Trophoblast cell (in vitro differentiated cells and primary cell): ENCODE measurements around the gene FLT4.

Experiments
- DNase-seq, 2 donors: peaks; one replicate each; pipeline ENCODE4 v3.0.0-alpha.2; 2016
- H2AFZ ChIP-seq: 2 replicates; pipeline ENCODE4 v1.6.1; 2013; ENCODE audit warnings: low read length, moderate library complexity, mild to moderate bottlenecking; ENCODE audit not compliant: insufficient read depth, poor library complexity
- H2AK5ac ChIP-seq: 2 replicates; pipeline ENCODE4 v1.6.1; 2013; ENCODE audit warnings: mild to moderate bottlenecking, low read length
- H2BK120ac ChIP-seq: 2 replicates; pipeline ENCODE4 v1.6.1; 2013; ENCODE audit warnings: low read length, mild to moderate bottlenecking, moderate library complexity; ENCODE audit not compliant: insufficient read depth, poor library complexity
- H2BK12ac ChIP-seq: 2 replicates; pipeline ENCODE4 v1.6.1; 2013; ENCODE audit warnings: mild to moderate bottlenecking, low read length, moderate library complexity
- H2BK5ac ChIP-seq: 2 replicates; pipeline ENCODE4 v1.6.1; 2013; ENCODE audit warnings: low read length, low read depth, moderate library complexity, mild to moderate bottlenecking; ENCODE audit not compliant: poor library complexity
- H3K14ac ChIP-seq: 2 replicates; pipeline ENCODE4 v1.6.1; 2013; ENCODE audit warnings: mild to moderate bottlenecking, low read length
- H3K18ac ChIP-seq: 2 replicates; pipeline ENCODE4 v1.6.1; 2013; ENCODE audit warnings: mild to moderate bottlenecking, low read length
- H3K23ac ChIP-seq: 2 replicates; pipeline ENCODE4 v1.6.1; 2013; ENCODE audit warnings: low read length
- H3K27ac ChIP-seq: 2 replicates; pipeline ENCODE4 v1.5.1; 2013; ENCODE audit warnings: low read depth, mild to moderate bottlenecking, inconsistent platforms, low read length, moderate library complexity
- H3K27me3 ChIP-seq: 2 replicates; pipeline ENCODE4 v1.6.1; 2013; ENCODE audit warnings: inconsistent platforms, mild to moderate bottlenecking, low read length, moderate library complexity; ENCODE audit not compliant: insufficient read depth
- H3K36me3 ChIP-seq, 2 experiments: 1 replicate in 1 of 2; 2 replicates in 1 of 2; pipeline ENCODE4 v1.6.1; 2013; ENCODE audit warnings: low read length in 2 of 2, mild to moderate bottlenecking in 2 of 2, moderate library complexity in 1 of 2; ENCODE audit not compliant: insufficient read depth in 2 of 2, control insufficient read depth in 1 of 2
- H3K4ac ChIP-seq: 2 replicates; pipeline ENCODE4 v1.6.1; 2013; ENCODE audit warnings: low read depth, mild to moderate bottlenecking, low read length, moderate library complexity
- H3K4me1 ChIP-seq, 2 experiments: 1 replicate in 1 of 2; 2 replicates in 1 of 2; pipeline ENCODE4 v1.6.1; 2013; ENCODE audit warnings: low read length in 2 of 2, mild to moderate bottlenecking in 2 of 2, moderate library complexity in 1 of 2; ENCODE audit not compliant: insufficient read depth in 2 of 2, control insufficient read depth in 1 of 2
- H3K4me2 ChIP-seq: 2 replicates; pipeline ENCODE4 v1.6.1; 2013; ENCODE audit warnings: inconsistent platforms, mild to moderate bottlenecking, low read length, moderate library complexity
- H3K4me3 ChIP-seq: 2 replicates; pipeline ENCODE4 v1.5.1; 2013; ENCODE audit warnings: mild to moderate bottlenecking, low read depth, low read length, inconsistent platforms
- H3K79me1 ChIP-seq: one replicate; pipeline ENCODE4 v1.6.1; 2013; ENCODE audit warnings: low read length
- H3K79me2 ChIP-seq: 2 replicates; pipeline ENCODE4 v1.6.1; 2013; ENCODE audit warnings: low read length, mild to moderate bottlenecking; ENCODE audit not compliant: control insufficient read depth, insufficient read depth, poor library complexity
- H3K9ac ChIP-seq: 2 replicates; pipeline ENCODE4 v1.6.1; 2013; ENCODE audit warnings: mild to moderate bottlenecking, low read length
- H3K9me3 ChIP-seq: 2 replicates; pipeline ENCODE4 v1.6.1; 2013; ENCODE audit warnings: low read depth, mild to moderate bottlenecking, control low read depth, inconsistent platforms, low read length; ENCODE audit not compliant: insufficient read depth
- H4K12ac ChIP-seq: 2 replicates; pipeline ENCODE4 v1.6.1; 2013; ENCODE audit warnings: low read depth, mild to moderate bottlenecking, low read length, moderate library complexity
- H4K8ac ChIP-seq: 2 replicates; pipeline ENCODE4 v1.6.1; 2013; ENCODE audit warnings: low read depth, mild to moderate bottlenecking, low read length, moderate library complexity
- H4K91ac ChIP-seq: one replicate; pipeline ENCODE4 v1.6.1; 2013; ENCODE audit warnings: low read depth, mild to moderate bottlenecking, low read length, moderate library complexity
- WGBS: extraction: QIAGEN DNeasy Blood & Tissue Kit; methylation state at CpG from one replicate; pipeline ENCODE4 v1.1.7; 2013; ENCODE audit warnings: missing lambda C conversion rate; ENCODE audit not compliant: insufficient read length, insufficient coverage; ENCODE audit errors: extremely low coverage; 5-methylcytosine and 5-hydroxymethylcytosine counted together

The FLT4 gene

GRCh38 chr5:180652346-180652745 lies 2.9 kb upstream of the FLT4 start:
- Histone ChIP-seq H3K23ac (no peak overlapping the region), H3K14ac (no peak overlapping the region), H3K79me1 (no peaks in the 10 kb centered on the region), H3K4me3 (no peak overlapping the region), H3K9ac (no peak overlapping the region), H2BK5ac (no peak overlapping the region), H4K8ac (no peak overlapping the region), H4K12ac (no peak overlapping the region), H4K91ac (no peak overlapping the region), H3K18ac (no peak overlapping the region), H3K27ac (no peak overlapping the region), H3K9me3 (peaks cover 6% of the 10 kb centered on the region), H2BK120ac (no peak overlapping the region), H3K4me2 (no peak overlapping the region), H2AK5ac (no peak overlapping the region), H3K27me3 (peaks cover 25% of the 10 kb centered on the region), H2AFZ (no peak overlapping the region), H2BK12ac (no peak overlapping the region), H3K4ac (no peak overlapping the region), H3K36me3 (no peaks in the 10 kb centered on the region), H3K4me1 (peaks cover 3% of the 10 kb centered on the region in 2 experiments), H3K79me2 (no peaks in the 10 kb centered on the region)
- no peak for DNase-seq
- WGBS: no CpG with 5 or more reads among the region's 11 CpGs

- H3K23ac ChIP-seq: no peak overlapping the region
- H4K12ac ChIP-seq: no peak overlapping the region
- no peaks in the 10 kb centered on the region for H3K79me1 ChIP-seq
- H3K9me3 ChIP-seq: peaks cover 6% of the 10 kb centered on the region
- H3K9ac ChIP-seq: no peak overlapping the region
- no peak overlapping the region for H4K8ac ChIP-seq
- peaks cover 25% of the 10 kb centered on the region for H3K27me3 ChIP-seq
- H3K27ac ChIP-seq: no peak overlapping the region
- H3K4me1 ChIP-seq: peaks cover 3 to 5% of the 10 kb centered on the region in 2 experiments
- H2BK12ac ChIP-seq: no peak overlapping the region
- no peaks in the 10 kb centered on the region for H3K36me3 ChIP-seq
- no peak overlapping the region for H2BK5ac ChIP-seq
- no peak overlapping the region for H2AK5ac ChIP-seq
- H3K14ac ChIP-seq: no peak overlapping the region
- H4K91ac ChIP-seq: no peak overlapping the region
- DNase-seq: peak in 1 of 2 donors; percentile 46
- H3K4ac ChIP-seq: no peak overlapping the region
- H2BK120ac ChIP-seq: no peak overlapping the region
- peak overlapping the region; percentile 69 for H3K4me2 ChIP-seq
- H2AFZ ChIP-seq: no peak overlapping the region
- no peak overlapping the region for H3K18ac ChIP-seq
- H3K4me3 ChIP-seq: peak overlapping the region; percentile 60
- H3K79me2 ChIP-seq: no peaks in the 10 kb centered on the region
- no CpG with 5 or more reads among the region's 80 CpGs for WGBS
Measured at GRCh38 chr5:180648658-180649296, 623 bp downstream of the FLT4 start.

- H3K79me1 ChIP-seq: no peaks in the 10 kb centered on the region
- H3K4me2 ChIP-seq: no peak overlapping the region
- H4K91ac ChIP-seq: no peak overlapping the region
- H3K9ac ChIP-seq: no peak overlapping the region
- no peaks in the 10 kb centered on the region for H3K36me3 ChIP-seq
- H3K18ac ChIP-seq: no peak overlapping the region
- WGBS: no CpG with 5 or more reads among the region's 8 CpGs
- H4K12ac ChIP-seq: no peak overlapping the region
- H2BK12ac ChIP-seq: no peak overlapping the region
- H3K4me3 ChIP-seq: no peak overlapping the region
- H2BK120ac ChIP-seq: no peak overlapping the region
- H2AFZ ChIP-seq: no peak overlapping the region
- H3K9me3 ChIP-seq: peaks cover 6% of the 10 kb centered on the region
- H3K23ac ChIP-seq: no peak overlapping the region
- no peak overlapping the region for H3K27ac ChIP-seq
- no peak overlapping the region for H2AK5ac ChIP-seq
- DNase-seq: peak in 1 of 2 donors; percentile 30
- H3K4ac ChIP-seq: no peak overlapping the region
- no peak overlapping the region for H2BK5ac ChIP-seq
- H3K79me2 ChIP-seq: no peaks in the 10 kb centered on the region
- H3K4me1 ChIP-seq: peaks cover 3 to 5% of the 10 kb centered on the region in 2 experiments
- H3K27me3 ChIP-seq: peaks cover 25% of the 10 kb centered on the region
- H3K14ac ChIP-seq: no peak overlapping the region
- no peak overlapping the region for H4K8ac ChIP-seq
Measured at GRCh38 chr5:180647941-180648500, 1.4 kb downstream of the FLT4 start.

- Histone ChIP-seq H3K79me1 (no peaks in the 10 kb centered on the region), H3K4me1 (peaks cover 3 to 5% of the 10 kb centered on the region in 2 experiments), H3K18ac (no peak overlapping the region), H3K27me3 (peaks cover 25% of the 10 kb centered on the region), H4K91ac (no peak overlapping the region), H2BK120ac (no peak overlapping the region), H3K9ac (no peak overlapping the region), H2BK12ac (no peak overlapping the region), H3K23ac (no peak overlapping the region), H3K4me2 (no peak overlapping the region), H3K14ac (no peak overlapping the region), H3K27ac (no peak overlapping the region), H3K9me3 (peaks cover 6% of the 10 kb centered on the region), H2AFZ (no peak overlapping the region), H3K4me3 (no peak overlapping the region), H2BK5ac (no peak overlapping the region), H4K12ac (no peak overlapping the region), H4K8ac (no peak overlapping the region), H3K36me3 (no peaks in the 10 kb centered on the region), H3K4ac (no peak overlapping the region), H2AK5ac (no peak overlapping the region), H3K79me2 (no peaks in the 10 kb centered on the region)
- DNase-seq: no peak
- WGBS: no CpG with 5 or more reads among the region's 8 CpGs
Measured at GRCh38 chr5:180647465-180647864, 1.9 kb downstream of the FLT4 start.
